ENCODE results near the gene ROPN1B. TPM values are rescaled to one million over a fixed set of nuclear protein-coding genes. Genes with fewer than 3 reads are reported as not detected.
"Not testable (repeated sequence)": the region's sequence is repeated elsewhere in the genome, so short reads cannot be mapped to it uniquely, and the experiment has no call there.

ROPN1B gene
- total RNA-seq, 1 donor from 2014 or later: not detected

GRCh38 chr3:125958511-125959316 lies 10.3 kb upstream of the ROPN1B start:
- DNase-seq (ENCODE audit: low read depth): no peak
- TF ChIP-seq CTCF (IDR thresholded peaks at IDR 0.05; ENCODE audit: insufficient read depth, low read length, poor library complexity, severe bottlenecking): no peak
- H3K36me3 ChIP-seq (ENCODE audit: control insufficient read depth, insufficient read depth, low read length): no peaks in the 10 kb centered on the region
- peaks cover 5% of the 10 kb centered on the region for H3K27me3 ChIP-seq (ENCODE audit: control insufficient read depth, insufficient read depth, low read length)
- H3K4me3 ChIP-seq (ENCODE audit: low read depth, low read length): no peak overlapping the region

GRCh38 chr3:125959317-125960065 lies 9.5 kb upstream of the ROPN1B start:
- H3K36me3 ChIP-seq (ENCODE audit: control insufficient read depth, insufficient read depth, low read length): no peaks in the 10 kb centered on the region
- TF ChIP-seq CTCF (IDR thresholded peaks at IDR 0.05; ENCODE audit: insufficient read depth, low read length, poor library complexity, severe bottlenecking): no peak
- DNase-seq (ENCODE audit: low read depth): no peak
- H3K4me3 ChIP-seq (ENCODE audit: low read depth, low read length): no peak overlapping the region
- H3K27me3 ChIP-seq (ENCODE audit: control insufficient read depth, insufficient read depth, low read length): peaks cover 5% of the 10 kb centered on the region

- H3K4me3 ChIP-seq (ENCODE audit: low read depth, low read length): no peak overlapping the region
- no peak for TF ChIP-seq CTCF (IDR thresholded peaks at IDR 0.05; ENCODE audit: insufficient read depth, low read length, poor library complexity, severe bottlenecking)
- peaks cover 5% of the 10 kb centered on the region for H3K27me3 ChIP-seq (ENCODE audit: control insufficient read depth, insufficient read depth, low read length)
- DNase-seq (ENCODE audit: low read depth): no peak
- no peaks in the 10 kb centered on the region for H3K36me3 ChIP-seq (ENCODE audit: control insufficient read depth, insufficient read depth, low read length)
These were observed 8.9 kb upstream of the ROPN1B start for GRCh38 chr3:125960066-125960424.

GRCh38 chr3:125960456-125961288 lies 8.3 kb upstream of the ROPN1B start:
- no peak for TF ChIP-seq CTCF (IDR thresholded peaks at IDR 0.05; ENCODE audit: insufficient read depth, low read length, poor library complexity, severe bottlenecking)
- H3K4me3 ChIP-seq (ENCODE audit: low read depth, low read length): no peak overlapping the region

GRCh38 chr3:125961289-125961589 lies 7.7 kb upstream of the ROPN1B start:
- no peak for TF ChIP-seq CTCF (IDR thresholded peaks at IDR 0.05; ENCODE audit: insufficient read depth, low read length, poor library complexity, severe bottlenecking)
- H3K27me3 ChIP-seq (ENCODE audit: control insufficient read depth, insufficient read depth, low read length): peaks cover 5% of the 10 kb centered on the region
- no peaks in the 10 kb centered on the region for H3K36me3 ChIP-seq (ENCODE audit: control insufficient read depth, insufficient read depth, low read length)
- no peak overlapping the region for H3K4me3 ChIP-seq (ENCODE audit: low read depth, low read length)
- DNase-seq (ENCODE audit: low read depth): no peak

More at GRCh38 chr3:125960456-125961288, 8.3 kb upstream of the ROPN1B start:
- Histone ChIP-seq H3K27me3 (ENCODE audit: control insufficient read depth, insufficient read depth, low read length) (peaks cover 5% of the 10 kb centered on the region), H3K36me3 (ENCODE audit: control insufficient read depth, insufficient read depth, low read length) (no peaks in the 10 kb centered on the region)
- no peak for DNase-seq (ENCODE audit: low read depth)

- not testable (repeated sequence) for H3K36me3 ChIP-seq (ENCODE audit: control insufficient read depth, insufficient read depth, low read length); H3K4me3 ChIP-seq (ENCODE audit: low read depth, low read length); H3K27me3 ChIP-seq (ENCODE audit: control insufficient read depth, insufficient read depth, low read length); DNase-seq (ENCODE audit: low read depth)
These were observed 5.1 kb upstream of the ROPN1B start for GRCh38 chr3:125963834-125964233.

All from kidney epithelial cell (primary cell).